Measurements from ENCODE around the gene USP33. TPM values are rescaled to one million over a fixed set of nuclear protein-coding genes. Genes with fewer than 3 reads are reported as not detected.

Gene USP33
- total RNA-seq, 1 experiment from 2014 or later: 103 TPM

- DNase-seq (ENCODE audit: low spot score): no peak
- H3K27me3 ChIP-seq (replicated peaks; ENCODE audit: insufficient read depth, low read depth, low read length, poor library complexity): no peaks in the 10 kb centered on the region
- TF ChIP-seq EZH2 (IDR thresholded peaks at IDR 0.05; ENCODE audit: borderline replicate concordance, low read depth, low read length, poor library complexity, severe bottlenecking): no peak
- TF ChIP-seq, protein P1, sequence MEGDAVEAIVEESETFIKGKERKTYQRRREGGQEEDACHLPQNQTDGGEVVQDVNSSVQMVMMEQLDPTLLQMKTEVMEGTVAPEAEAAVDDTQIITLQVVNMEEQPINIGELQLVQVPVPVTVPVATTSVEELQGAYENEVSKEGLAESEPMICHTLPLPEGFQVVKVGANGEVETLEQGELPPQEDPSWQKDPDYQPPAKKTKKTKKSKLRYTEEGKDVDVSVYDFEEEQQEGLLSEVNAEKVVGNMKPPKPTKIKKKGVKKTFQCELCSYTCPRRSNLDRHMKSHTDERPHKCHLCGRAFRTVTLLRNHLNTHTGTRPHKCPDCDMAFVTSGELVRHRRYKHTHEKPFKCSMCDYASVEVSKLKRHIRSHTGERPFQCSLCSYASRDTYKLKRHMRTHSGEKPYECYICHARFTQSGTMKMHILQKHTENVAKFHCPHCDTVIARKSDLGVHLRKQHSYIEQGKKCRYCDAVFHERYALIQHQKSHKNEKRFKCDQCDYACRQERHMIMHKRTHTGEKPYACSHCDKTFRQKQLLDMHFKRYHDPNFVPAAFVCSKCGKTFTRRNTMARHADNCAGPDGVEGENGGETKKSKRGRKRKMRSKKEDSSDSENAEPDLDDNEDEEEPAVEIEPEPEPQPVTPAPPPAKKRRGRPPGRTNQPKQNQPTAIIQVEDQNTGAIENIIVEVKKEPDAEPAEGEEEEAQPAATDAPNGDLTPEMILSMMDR (conservative IDR thresholded peaks at IDR 0.05; ENCODE audit: low read depth, low read length): no peak
- H3K4me3 ChIP-seq (ENCODE audit: low read depth, low read length, poor library complexity, severe bottlenecking): no peak overlapping the region
- no peaks in the 10 kb centered on the region for H3K36me3 ChIP-seq (ENCODE audit: insufficient read depth, low read length, poor library complexity, severe bottlenecking)
- intact Hi-C loops (cut with micrococcal nuclease; ENCODE audit: unreplicated experiment): no loop called here
- H3K27ac ChIP-seq (ENCODE audit: low read depth, low read length, poor library complexity, severe bottlenecking): no peak overlapping the region
- BruUV-seq (replicated peaks): no TSS peak
- H3K4me1 ChIP-seq (ENCODE audit: insufficient read depth, low read length, poor library complexity, severe bottlenecking): peaks cover 4% of the 10 kb centered on the region
- POLR2A ChIA-PET (ENCODE audit: low non-redundant PET): no interaction called here
- no peaks in the 10 kb centered on the region for H3K9me3 ChIP-seq (ENCODE audit: low read depth, low read length, poor library complexity, severe bottlenecking)
- CTCF ChIA-PET: interaction anchor here (0.6 kb wide), 1 partner anchor 23 kb away, joined by 3 read pairs; no protein-coding TSS in a partner anchor
Measured at GRCh38 chr1:77661696-77662095, 98.0 kb downstream of the USP33 start.

- H3K4me1 ChIP-seq (ENCODE audit: insufficient read depth, low read length, poor library complexity, severe bottlenecking): no peaks in the 10 kb centered on the region
- CTCF ChIA-PET: interaction anchor here (0.6 kb wide), 2 partner anchors 240 to 1010 kb away, joined by 4 to 5 read pairs; no protein-coding TSS in a partner anchor
- TF ChIP-seq EZH2 (IDR thresholded peaks at IDR 0.05; ENCODE audit: borderline replicate concordance, low read depth, low read length, poor library complexity, severe bottlenecking): no peak
- TF ChIP-seq, protein P1 (conservative IDR thresholded peaks at IDR 0.05; ENCODE audit: low read depth, low read length): no peak
- H3K27me3 ChIP-seq (replicated peaks; ENCODE audit: insufficient read depth, low read depth, low read length, poor library complexity): no peaks in the 10 kb centered on the region
- H3K9me3 ChIP-seq (ENCODE audit: low read depth, low read length, poor library complexity, severe bottlenecking): no peaks in the 10 kb centered on the region
- DNase-seq (ENCODE audit: low spot score): no peak
- no TSS peak for BruUV-seq (replicated peaks)
- H3K4me3 ChIP-seq (ENCODE audit: low read depth, low read length, poor library complexity, severe bottlenecking): no peak overlapping the region
- intact Hi-C loops (cut with micrococcal nuclease; ENCODE audit: unreplicated experiment): no loop called here
- H3K27ac ChIP-seq (ENCODE audit: low read depth, low read length, poor library complexity, severe bottlenecking): no peak overlapping the region
- POLR2A ChIA-PET (ENCODE audit: low non-redundant PET): interaction anchor here (0.6 kb wide), 1 partner anchor 196 kb away, joined by 11 read pairs; no protein-coding TSS in a partner anchor
- no peaks in the 10 kb centered on the region for H3K36me3 ChIP-seq (ENCODE audit: insufficient read depth, low read length, poor library complexity, severe bottlenecking)
Measured at GRCh38 chr1:77659879-77660593, 99.6 kb downstream of the USP33 start.

- no TSS peak for BruUV-seq (replicated peaks)
- no peak overlapping the region for H3K4me3 ChIP-seq (ENCODE audit: low read depth, low read length, poor library complexity, severe bottlenecking)
- no peak for DNase-seq (ENCODE audit: low spot score)
- no peaks in the 10 kb centered on the region for H3K9me3 ChIP-seq (ENCODE audit: low read depth, low read length, poor library complexity, severe bottlenecking)
- no peaks in the 10 kb centered on the region for H3K27me3 ChIP-seq (replicated peaks; ENCODE audit: insufficient read depth, low read depth, low read length, poor library complexity)
- ChIA-PET POLR2A (ENCODE audit: low non-redundant PET) (no interaction called here), CTCF (no interaction called here)
- TF ChIP-seq EZH2 (IDR thresholded peaks at IDR 0.05; ENCODE audit: borderline replicate concordance, low read depth, low read length, poor library complexity, severe bottlenecking): no peak
- TF ChIP-seq, protein P1 (conservative IDR thresholded peaks at IDR 0.05; ENCODE audit: low read depth, low read length): no peak
- H3K4me1 ChIP-seq (ENCODE audit: insufficient read depth, low read length, poor library complexity, severe bottlenecking): no peaks in the 10 kb centered on the region
- no peaks in the 10 kb centered on the region for H3K36me3 ChIP-seq (ENCODE audit: insufficient read depth, low read length, poor library complexity, severe bottlenecking)
- no peak overlapping the region for H3K27ac ChIP-seq (ENCODE audit: low read depth, low read length, poor library complexity, severe bottlenecking)
- intact Hi-C loops (cut with micrococcal nuclease; ENCODE audit: unreplicated experiment): no loop called here
Measured at GRCh38 chr1:77658271-77658670, 101.4 kb downstream of the USP33 start.

Measured in A673 (cell line).